Stimulated activated CD8-positive, alpha-beta memory T cell treated with anti-CD3 and anti-CD28 coated beads, Interleukin-4, amount 100 ng/mL, for 24 hours (primary cell): ENCODE results near the gene KRT34.

Experiments
- DNase-seq: peaks from one replicate; pipeline ENCODE4 v3.0.0-alpha.2; 2020; ENCODE audit warnings: low read depth

The KRT34 gene

GRCh38 chr17:41332239-41332638, 49.9 kb downstream of the KRT34 start:
- no peak for DNase-seq

GRCh38 chr17:41331606-41332005, 50.5 kb downstream of the KRT34 start:
- DNase-seq: no peak

GRCh38 chr17:41329279-41329948, 52.7 kb downstream of the KRT34 start:
- DNase-seq: no peak

- DNase-seq: no peak
Observed at GRCh38 chr17:41328207-41328606, 53.9 kb downstream of the KRT34 start.
